ENCODE data around the gene NRIP2. TPM values are rescaled to one million over a fixed set of nuclear protein-coding genes. Genes with fewer than 3 reads are reported as not detected.

Gene NRIP2, protein sequence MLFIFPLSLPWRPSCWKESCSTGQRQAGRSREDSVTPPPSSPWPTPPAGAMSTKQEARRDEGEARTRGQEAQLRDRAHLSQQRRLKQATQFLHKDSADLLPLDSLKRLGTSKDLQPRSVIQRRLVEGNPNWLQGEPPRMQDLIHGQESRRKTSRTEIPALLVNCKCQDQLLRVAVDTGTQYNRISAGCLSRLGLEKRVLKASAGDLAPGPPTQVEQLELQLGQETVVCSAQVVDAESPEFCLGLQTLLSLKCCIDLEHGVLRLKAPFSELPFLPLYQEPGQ
- total RNA-seq: not detected in 2 replicates

GRCh38 chr12:2834581-2835491 lies at the start of gene NRIP2:
Gene NRIP2 (minus strand): TSS chr12:2835035. CDS start chr12:2834983, 52 bp downstream.

DNA sequence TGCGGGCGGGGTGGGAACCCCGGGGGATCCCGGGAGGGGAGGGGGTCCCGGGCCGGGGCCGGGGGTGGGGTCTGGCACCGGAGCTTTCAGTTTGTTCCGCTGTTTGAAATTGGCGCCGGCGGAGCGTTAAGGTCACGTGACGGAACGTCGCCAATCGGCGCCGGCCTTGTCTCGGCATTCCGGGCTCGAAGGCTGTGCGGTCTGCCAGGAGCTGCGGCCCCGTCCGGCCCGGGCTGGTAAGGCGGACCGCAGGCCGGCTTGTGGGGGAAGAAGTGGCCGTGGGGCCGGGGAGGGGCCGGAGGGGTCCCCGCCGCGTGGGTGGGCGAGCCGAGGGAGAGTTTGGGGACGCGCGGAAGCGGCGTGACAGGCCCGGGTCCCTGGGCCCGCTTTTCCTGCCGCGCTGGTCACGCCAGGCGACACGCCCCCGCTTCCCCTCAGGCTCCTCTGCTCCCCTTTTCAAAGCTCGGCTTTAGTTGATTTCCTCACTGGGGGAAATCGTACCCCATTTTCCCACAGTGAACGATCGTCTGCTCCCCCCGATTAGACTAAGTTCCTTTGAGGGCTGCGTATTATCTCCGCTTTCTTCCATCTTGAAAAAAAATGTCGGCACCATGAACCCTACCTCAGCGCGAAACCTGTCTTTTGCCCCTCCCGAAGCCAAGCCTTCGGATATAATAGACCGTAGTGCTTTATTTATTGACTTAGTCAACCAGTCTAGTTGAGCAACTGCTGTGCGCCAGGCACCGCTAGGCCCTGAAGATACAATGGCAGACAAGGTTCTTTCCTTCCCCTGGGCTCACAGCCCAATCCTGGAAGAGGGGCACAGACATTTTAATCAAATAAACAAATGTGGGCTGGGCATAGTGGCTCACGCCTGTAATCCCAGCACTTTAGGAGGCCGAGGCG lies 42.5 kb upstream of the NRIP2 start, which contains the start of the genes FOXM1 and RHNO1:
FOXM1 (minus strand) TSS at position 128 of the 906 bp plus-strand sequence. CDS start 2,696 bp downstream, outside the sequence.
RHNO1 (plus strand) TSS at position 177 of the 906 bp plus-strand sequence. CDS start 8,144 bp downstream, outside the sequence.

DNA sequence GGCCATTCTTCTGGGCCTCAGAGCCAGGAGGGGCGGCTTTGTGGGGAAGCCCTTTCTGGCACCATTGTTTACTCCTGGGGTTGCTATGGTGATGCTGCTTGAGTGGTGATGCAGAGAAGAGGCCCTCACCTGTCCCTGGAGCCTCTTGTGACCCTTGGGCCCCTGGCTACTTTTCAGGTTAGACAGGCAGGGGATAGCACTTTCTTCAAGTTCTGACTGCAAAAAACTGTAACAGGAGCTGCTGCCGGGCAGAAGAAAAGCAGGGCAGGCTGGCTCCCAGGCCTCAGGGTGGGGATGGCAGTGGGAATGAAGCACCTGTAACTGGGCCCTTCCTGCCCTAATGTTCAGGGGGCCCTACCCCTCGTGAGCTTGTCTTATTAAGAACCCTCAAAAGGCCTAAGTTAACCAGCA lies 22.2 kb upstream of the NRIP2 start, which contains the start of gene TEX52:
TEX52 (minus strand) TSS at position 19 of the 411 bp plus-strand sequence; CDS start at position 6, 13 bp downstream.

DNA sequence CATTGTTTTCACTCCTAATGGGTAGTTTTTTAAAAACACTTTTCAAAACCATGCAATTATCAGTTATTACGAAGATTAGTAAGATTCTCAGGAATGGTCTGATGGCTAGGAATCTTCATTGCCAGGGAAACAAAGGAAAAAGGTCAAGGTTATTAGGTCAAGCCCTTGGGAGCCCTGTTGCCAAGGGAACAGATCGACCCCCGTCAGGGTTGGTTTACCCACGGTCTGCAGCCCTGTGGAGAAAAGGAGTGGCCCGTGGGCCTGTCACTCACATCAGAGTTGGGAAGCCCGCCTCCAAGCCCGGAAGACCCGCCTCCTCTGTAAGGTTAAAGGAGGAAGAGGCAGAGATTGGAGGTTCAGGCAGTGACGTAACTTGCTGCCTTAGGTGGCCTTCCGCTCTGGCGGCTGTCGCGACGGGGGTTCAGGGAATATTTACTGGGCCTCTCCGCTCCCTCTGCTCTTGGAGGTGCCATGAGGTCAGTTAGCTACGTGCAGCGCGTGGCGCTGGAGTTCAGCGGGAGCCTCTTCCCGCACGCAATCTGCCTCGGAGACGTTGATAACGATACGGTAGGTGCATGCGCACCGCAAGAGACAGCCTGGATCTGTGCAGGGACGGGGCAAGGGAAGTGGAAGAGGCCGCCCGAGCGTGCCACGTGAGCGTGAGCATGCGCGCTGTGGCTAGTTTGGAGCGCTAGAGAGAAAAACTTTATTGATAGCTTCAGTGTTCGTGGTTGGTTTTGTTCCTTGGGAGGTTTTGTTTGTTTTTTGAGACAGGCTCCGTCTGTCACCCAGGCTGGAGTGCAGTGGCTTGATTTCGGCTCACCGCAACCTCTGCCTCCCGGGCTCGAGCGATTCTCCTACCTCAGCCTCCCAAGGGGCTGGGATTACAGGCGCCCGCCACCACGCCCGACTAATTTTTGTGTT lies 22.3 kb downstream of the NRIP2 start, which contains the start of gene ITFG2:
ITFG2 (plus strand) TSS at position 379 of the 924 bp plus-strand sequence; CDS start at position 472, 93 bp downstream.

DNA sequence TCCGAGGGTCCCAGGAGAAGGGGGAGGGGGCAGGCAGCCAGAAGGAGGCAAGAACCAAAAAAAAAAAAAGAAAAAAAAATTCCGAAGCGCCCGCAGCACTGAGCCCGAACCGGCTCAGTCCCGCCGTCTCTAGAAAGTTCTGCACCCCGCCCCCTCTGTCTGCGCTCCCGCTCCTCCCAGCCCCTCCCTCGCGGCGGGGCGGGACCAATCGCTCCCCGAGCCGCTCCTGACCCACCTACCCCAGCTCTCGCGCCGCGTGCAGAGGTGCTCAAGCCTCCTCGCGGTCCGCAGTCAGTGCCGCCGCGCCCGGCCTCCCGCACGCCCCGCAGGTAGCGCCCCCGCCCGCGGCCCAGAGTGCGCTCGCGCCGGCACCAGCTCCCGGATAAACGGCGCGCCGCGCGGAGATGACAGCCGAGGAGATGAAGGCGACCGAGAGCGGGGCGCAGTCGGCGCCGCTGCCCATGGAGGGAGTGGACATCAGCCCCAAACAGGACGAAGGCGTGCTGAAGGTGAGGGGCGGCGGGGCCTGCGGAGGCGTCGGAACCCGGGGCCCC lies 40.0 kb downstream of the NRIP2 start, which contains the start of gene FKBP4:
FKBP4 (plus strand) TSS at position 235 of the 554 bp plus-strand sequence; CDS start at position 405, 170 bp downstream.

Other genes with a start within 250 kb of the NRIP2 start
- gene FKBP4, start 40.1 kb downstream of the NRIP2 start, total RNA-seq: 84.4 and 99.9 TPM in 2 replicates
- 10.6 and 18.9 TPM in 2 replicates for gene ITFG2, start 22.4 kb downstream of the NRIP2 start, total RNA-seq
- not detected in 2 replicates for gene TEX52, start 22.0 kb upstream of the NRIP2 start, total RNA-seq
- 0.07 and 1.0 TPM in 2 replicates for gene FOXM1, start 42.1 kb upstream of the NRIP2 start, total RNA-seq
- 21.4 and 30.4 TPM in 2 replicates for gene RHNO1, start 42.2 kb upstream of the NRIP2 start, total RNA-seq
- gene TULP3, start 55.9 kb upstream of the NRIP2 start, total RNA-seq: 13.7 and 29.4 TPM in 2 replicates
- 4.4 and 5.9 TPM in 2 replicates for gene TEAD4, start 124.4 kb upstream of the NRIP2 start, total RNA-seq
- 5.1 and 18.3 TPM in 2 replicates for gene TSPAN9, start 242.3 kb upstream of the NRIP2 start, total RNA-seq